IMR-90 (cell line): Measurements from ENCODE around the gene CHST1. TPM values are rescaled to one million over a fixed set of nuclear protein-coding genes. Genes with fewer than 3 reads are reported as not detected.

ENCODE experiments used
- ATAC-seq: fragments of 200-7000 bp; cut with Tn5 transposase; 2 replicates; pipeline ENCODE4 v1.9.1; 2020; ENCODE audit warnings: low read depth, mild to moderate bottlenecking, moderate library complexity
- BruUV-seq: library from RNA; stranded (reverse); fragments of 400-500 nt; replicated peaks from 2 replicates; lab custom pipeline; 2021; lab: Mats Ljungman, UMichigan
- CTCF ChIA-PET: fragments of 300-600 bp; formaldehyde crosslinking; extraction: SDS; loops from one replicate; lab custom pipeline; 2021; ENCODE audit warnings: antibody characterized with exemption; lab: Yijun Ruan, JAX
- POLR2A ChIA-PET: fragments of 300-600 bp; sonication (Branson Sonifier 250); formaldehyde crosslinking; loops from one replicate; lab custom pipeline; 2022; ENCODE audit warnings: antibody characterized with exemption; ENCODE audit not compliant: unreplicated experiment; lab: Charles Lee
- DNase-seq: peaks from one replicate; pipeline ENCODE4 v3.0.0; 2013
- H2AFZ ChIP-seq: replicated peaks from 2 replicates; pipeline ENCODE3; 2013; ENCODE audit warnings: low read length, mild to moderate bottlenecking; ENCODE audit not compliant: poor library complexity
- H2AK5ac ChIP-seq: 2 replicates; pipeline ENCODE4 v1.6.1; 2013; ENCODE audit warnings: low read depth, low read length, inconsistent platforms
- H2AK9ac ChIP-seq: replicated peaks from 2 replicates; pipeline ENCODE3; 2013; ENCODE audit warnings: mild to moderate bottlenecking, low read depth, low read length, moderate library complexity; ENCODE audit not compliant: poor library complexity
- H2BK120ac ChIP-seq: 2 replicates; pipeline ENCODE4 v1.6.1; 2013; ENCODE audit warnings: low read depth, low read length, inconsistent platforms
- H2BK15ac ChIP-seq: 3 replicates; pipeline ENCODE4 v1.6.1; 2013; ENCODE audit warnings: low read depth, low read length, inconsistent platforms
- H2BK20ac ChIP-seq: 2 replicates; pipeline ENCODE4 v1.6.1; 2013; ENCODE audit warnings: low read depth, mild to moderate bottlenecking, inconsistent platforms, low read length, moderate library complexity
- H2BK5ac ChIP-seq: 2 replicates; pipeline ENCODE4 v1.6.1; 2013; ENCODE audit warnings: mild to moderate bottlenecking, low read depth, low read length, inconsistent platforms; ENCODE audit not compliant: poor library complexity, severe bottlenecking
- H3K14ac ChIP-seq: replicated peaks from 2 replicates; pipeline ENCODE4 v1.6.1; 2013; ENCODE audit warnings: low read depth, low read length, inconsistent platforms
- H3K18ac ChIP-seq: 2 replicates; pipeline ENCODE4 v1.6.1; 2013; ENCODE audit warnings: low read depth, low read length, control low read depth
- H3K23ac ChIP-seq: 2 replicates; pipeline ENCODE4 v1.6.1; 2013; ENCODE audit warnings: low read depth, low read length, inconsistent platforms
- H3K27ac ChIP-seq: 2 replicates; pipeline ENCODE4 v1.5.1; 2013; ENCODE audit warnings: mild to moderate bottlenecking, control low read depth, low read length; ENCODE audit not compliant: insufficient read depth
- H3K27me3 ChIP-seq: 2 replicates; pipeline ENCODE4 v1.6.1; 2013; ENCODE audit warnings: low read length; ENCODE audit not compliant: control insufficient read depth, insufficient read depth
- H3K36me3 ChIP-seq: 2 replicates; pipeline ENCODE4 v1.6.1; 2013; ENCODE audit warnings: low read length, mixed read lengths; ENCODE audit not compliant: control insufficient read depth, insufficient read depth
- H3K4ac ChIP-seq: 2 replicates; pipeline ENCODE4 v1.6.1; 2013; ENCODE audit warnings: low read depth, low read length, inconsistent platforms
- H3K4me1 ChIP-seq: 2 replicates; pipeline ENCODE4 v1.6.1; 2013; ENCODE audit warnings: low read length, mixed read lengths; ENCODE audit not compliant: control insufficient read depth, insufficient read depth
- H3K4me2 ChIP-seq: 2 replicates; pipeline ENCODE4 v1.6.1; 2013; ENCODE audit warnings: low read depth, mild to moderate bottlenecking, control low read depth, low read length, moderate library complexity
- H3K4me3 ChIP-seq: 2 replicates; pipeline ENCODE4 v1.5.1; 2013; ENCODE audit warnings: low read depth, mild to moderate bottlenecking, control low read depth, low read length, moderate library complexity; ENCODE audit not compliant: insufficient read depth
- H3K56ac ChIP-seq: 2 replicates; pipeline ENCODE4 v1.6.1; 2013; ENCODE audit warnings: low read length, inconsistent platforms; ENCODE audit not compliant: insufficient read depth; ENCODE audit errors: extremely low read depth
- H3K79me1 ChIP-seq, 2 experiments: 2 replicates each; pipeline ENCODE4 v1.6.1; 2013; ENCODE audit warnings: low read length in 2 of 2, inconsistent platforms in 1 of 2, low read depth in 1 of 2
- H3K9ac ChIP-seq: 2 replicates; pipeline ENCODE4 v1.6.1; 2013; ENCODE audit warnings: low read depth, low read length, control low read depth
- H3K9me1 ChIP-seq: 2 replicates; pipeline ENCODE4 v1.6.1; 2013; ENCODE audit warnings: low read length, inconsistent platforms; ENCODE audit not compliant: insufficient read depth
- H3K9me3 ChIP-seq: 2 replicates; pipeline ENCODE4 v1.6.1; 2013; ENCODE audit warnings: low read length; ENCODE audit not compliant: control insufficient read depth, insufficient read depth
- H4K20me1 ChIP-seq: 2 replicates; pipeline ENCODE4 v1.6.1; 2013; ENCODE audit warnings: low read length, inconsistent platforms; ENCODE audit not compliant: insufficient read depth
- H4K5ac ChIP-seq: 2 replicates; pipeline ENCODE4 v1.6.1; 2013; ENCODE audit warnings: mild to moderate bottlenecking, low read depth, low read length, control low read depth
- H4K8ac ChIP-seq, 2 experiments: 2 replicates each; pipeline ENCODE4 v1.6.1; 2013; ENCODE audit warnings: low read depth in 2 of 2, low read length in 2 of 2, control low read depth in 1 of 2, inconsistent platforms in 1 of 2
- H4K91ac ChIP-seq: 2 replicates; pipeline ENCODE4 v1.6.1; 2013; ENCODE audit warnings: low read depth, low read length, inconsistent platforms; ENCODE audit not compliant: insufficient read depth
- BHLHE40 ChIP-seq: fragments of 150-350 bp; IDR thresholded peaks from 2 replicates; pipeline ENCODE4 v1.6.1; 2016; ENCODE audit warnings: mild to moderate bottlenecking, low read depth, low read length
- CHD1 ChIP-seq: IDR thresholded peaks from 2 replicates; pipeline ENCODE4 v1.6.1; 2012; ENCODE audit warnings: low read depth, low read length, improper control_type of control experiment
- CTCF ChIP-seq: conservative IDR thresholded peaks from 2 replicates; pipeline ENCODE4 v1.5.1; 2012; ENCODE audit warnings: mild to moderate bottlenecking, low read depth, low read length, improper control_type of control experiment
- MAFK ChIP-seq: IDR thresholded peaks from 2 replicates; pipeline ENCODE4 v1.6.1; 2012; ENCODE audit warnings: low read depth, low read length, improper control_type of control experiment
- MAZ ChIP-seq: IDR thresholded peaks from 2 replicates; pipeline ENCODE4 v1.6.1; 2012; ENCODE audit warnings: low read depth, mild to moderate bottlenecking, low read length, improper control_type of control experiment, moderate library complexity, borderline replicate concordance
- MXI1 ChIP-seq: IDR thresholded peaks from 2 replicates; pipeline ENCODE4 v1.6.1; 2012; ENCODE audit warnings: low read depth, mild to moderate bottlenecking, low read length, moderate library complexity, borderline replicate concordance
- POLR2A ChIP-seq: IDR thresholded peaks from 2 replicates; pipeline ENCODE4 v1.6.1; 2012; ENCODE audit warnings: mild to moderate bottlenecking, low read depth, low read length
- WGBS, 2 experiments: methylation state at CpG; one replicate each; pipeline versions ENCODE4 v1.1.5 to v1.1.7; 2013; ENCODE audit warnings: missing lambda C conversion rate in 2 of 2; ENCODE audit not compliant: insufficient read length in 1 of 2; ENCODE audit errors: extremely low coverage in 2 of 2; 5-methylcytosine and 5-hydroxymethylcytosine counted together
- dilution Hi-C: fragments of 300-500 bp; cut with HindIII; formaldehyde crosslinking; loops from one replicate; pipeline ENCODE4 v1.14.3; 2018; ENCODE audit warnings: low sequenced_read_pairs; ENCODE audit not compliant: unreplicated experiment
- in situ Hi-C: fragments of 300-500 bp; cut with MboI; formaldehyde crosslinking; loops from 3 replicates; pipeline ENCODE4 v1.14.3; 2019; ENCODE audit warnings: low sequenced_read_pairs, inconsistent platforms, mixed read lengths
- intact Hi-C: fragments of 100-400 bp; cut with micrococcal nuclease; formaldehyde crosslinking; loops from 2 replicates; pipeline ENCODE4 v1.10.0; 2022
- polyA plus RNA-seq, 3 experiments: library from polyadenylated mRNA; depleted of rRNA; stranded (reverse); fragments of >200 nt; gene quantifications; 2 replicates each; pipeline ENCODE4 v1.2.3, GENCODE V29; 2012; ENCODE audit warnings: low replicate concordance in 1 of 3
- total RNA-seq: library from RNA; depleted of rRNA; stranded (reverse); fragments of >200 nt; gene quantifications from 2 replicates; pipeline ENCODE4 v1.2.3, GENCODE V29; 2012

CHST1 gene
- total and polyA plus RNA-seq, 2 of the 4 experiments (the other 2 are of a cell fraction) = 0.21 TPM; not detected in 1

DNA sequence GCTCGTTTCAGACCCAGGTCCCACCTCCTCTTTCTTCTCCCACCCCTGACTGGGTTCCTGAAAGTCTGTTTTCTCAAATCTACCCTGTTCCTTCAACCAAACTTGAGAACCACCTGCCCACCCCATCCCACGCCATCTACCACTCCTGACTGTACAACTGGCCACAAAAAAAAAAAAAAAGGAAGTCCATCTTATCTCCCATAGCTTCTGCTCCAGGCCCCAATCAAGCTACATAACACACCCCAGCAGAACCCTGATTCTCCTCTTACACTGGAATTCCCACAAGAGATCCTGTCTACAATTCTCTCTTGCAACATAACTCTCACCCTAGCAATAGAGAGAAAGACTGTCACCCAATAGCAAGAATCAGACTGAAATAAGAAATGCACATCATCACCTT lies 39.2 kb upstream of the CHST1 start:
- no peak overlapping the region for H2AK5ac ChIP-seq
- CTCF ChIA-PET = no interaction called here
- no peak overlapping the region for H4K5ac ChIP-seq
- no peaks in the 10 kb centered on the region for H3K9me3 ChIP-seq
- no peak overlapping the region for H3K56ac ChIP-seq
- no peaks in the 10 kb centered on the region for H3K9me1 ChIP-seq
- H3K4me1 ChIP-seq = no peaks in the 10 kb centered on the region
- no TSS peak for BruUV-seq
- no peak overlapping the region for H2AFZ ChIP-seq
- H3K36me3 ChIP-seq = no peaks in the 10 kb centered on the region
- in situ Hi-C loops (no loop called here), intact Hi-C loops (no loop called here), dilution Hi-C loops (no loop called here)
- no peak overlapping the region for H3K23ac ChIP-seq
- H3K27me3 ChIP-seq = peaks cover 3% of the 10 kb centered on the region
- H4K91ac ChIP-seq = no peak overlapping the region
- no peak overlapping the region for H2AK9ac ChIP-seq
- ATAC-seq = no peak
- H4K20me1 ChIP-seq = no peaks in the 10 kb centered on the region
- POLR2A ChIA-PET = no interaction called here
- no peak overlapping the region for H2BK5ac ChIP-seq
- no peak overlapping the region for H4K8ac ChIP-seq
- DNase-seq = no peak
- no peak overlapping the region for H3K18ac ChIP-seq
- no peaks in the 10 kb centered on the region for H3K79me1 ChIP-seq
- TF ChIP-seq MAZ (no peak), MXI1 (no peak), BHLHE40 (no peak), CTCF (no peak), MAFK (no peak), POLR2A (no peak), CHD1 (no peak)
- no peak overlapping the region for H2BK20ac ChIP-seq
- no peak overlapping the region for H3K14ac ChIP-seq
- 0% methylated on average over 1 of the region's 2 CpGs; no CpG with 5 or more reads in 1 of the 2 experiments for WGBS, 2 experiments
- H2BK120ac ChIP-seq = no peak overlapping the region
- H3K4me3 ChIP-seq = no peak overlapping the region
- no peak overlapping the region for H2BK15ac ChIP-seq
- no peak overlapping the region for H3K4ac ChIP-seq
- H3K27ac ChIP-seq = no peak overlapping the region
- H3K9ac ChIP-seq = no peak overlapping the region
- no peak overlapping the region for H3K4me2 ChIP-seq
